NCI-H82 (cell line): ENCODE results near the gene MPIG6B.

Source experiments
- DNase-seq: peaks from one replicate; lab custom pipeline; 2025; lab: John Stamatoyannopoulos, UW

The MPIG6B gene

DNA sequence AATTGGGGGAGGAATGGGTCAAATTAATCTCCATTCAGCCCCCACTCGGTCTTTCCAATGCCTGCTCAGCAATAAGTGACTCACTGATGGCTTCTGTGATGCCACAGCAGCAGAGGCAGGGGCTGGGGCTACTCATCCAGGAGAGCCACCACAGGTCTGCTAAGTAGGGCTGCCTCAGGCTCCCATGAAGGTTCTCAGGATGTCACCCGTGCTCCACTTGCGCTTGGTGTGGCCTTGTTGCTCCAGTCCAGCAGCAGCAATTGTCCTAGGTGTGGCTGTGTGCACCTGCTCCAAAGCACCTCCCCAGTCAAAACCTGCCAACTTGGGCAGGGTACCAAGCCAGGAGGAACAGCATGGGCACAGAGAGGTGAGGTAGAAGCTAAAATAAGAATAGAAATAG is 1.0 kb upstream of the MPIG6B start:
- DNase-seq: no peak

DNA sequence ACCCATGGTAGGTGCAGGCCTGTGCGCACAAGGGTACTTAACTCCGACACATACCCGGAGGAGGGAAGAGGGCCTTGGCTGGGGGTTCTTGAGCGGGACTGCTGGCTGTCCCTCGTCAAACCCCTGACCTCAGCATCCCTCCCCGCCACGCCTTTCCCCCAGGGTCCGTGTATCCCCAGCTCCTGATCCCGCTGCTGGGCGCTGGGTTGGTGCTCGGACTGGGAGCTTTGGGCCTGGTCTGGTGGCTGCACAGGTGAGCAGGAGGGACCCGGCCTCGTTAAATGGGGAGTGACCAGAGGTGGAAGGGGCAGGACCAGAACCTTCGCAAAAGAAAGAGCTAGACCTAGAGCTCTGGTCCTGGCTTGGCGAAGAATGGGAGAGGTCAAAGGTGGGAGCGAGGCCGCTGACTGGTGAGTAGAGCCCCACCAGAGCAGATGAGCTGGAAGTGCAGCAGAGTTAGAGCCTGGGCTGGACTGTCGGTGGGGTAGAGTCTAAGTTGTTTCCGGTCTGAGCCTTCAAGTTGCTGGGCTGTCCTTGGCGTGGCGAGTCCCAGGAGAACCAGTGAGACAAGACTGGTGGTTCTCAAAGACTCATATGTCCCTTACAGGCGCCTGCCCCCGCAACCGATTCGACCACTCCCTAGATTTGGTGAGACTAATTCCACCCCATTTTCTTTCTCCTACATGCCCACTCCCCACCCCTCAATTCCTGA is 963 bp downstream of the MPIG6B start:
- no peak for DNase-seq

DNA sequence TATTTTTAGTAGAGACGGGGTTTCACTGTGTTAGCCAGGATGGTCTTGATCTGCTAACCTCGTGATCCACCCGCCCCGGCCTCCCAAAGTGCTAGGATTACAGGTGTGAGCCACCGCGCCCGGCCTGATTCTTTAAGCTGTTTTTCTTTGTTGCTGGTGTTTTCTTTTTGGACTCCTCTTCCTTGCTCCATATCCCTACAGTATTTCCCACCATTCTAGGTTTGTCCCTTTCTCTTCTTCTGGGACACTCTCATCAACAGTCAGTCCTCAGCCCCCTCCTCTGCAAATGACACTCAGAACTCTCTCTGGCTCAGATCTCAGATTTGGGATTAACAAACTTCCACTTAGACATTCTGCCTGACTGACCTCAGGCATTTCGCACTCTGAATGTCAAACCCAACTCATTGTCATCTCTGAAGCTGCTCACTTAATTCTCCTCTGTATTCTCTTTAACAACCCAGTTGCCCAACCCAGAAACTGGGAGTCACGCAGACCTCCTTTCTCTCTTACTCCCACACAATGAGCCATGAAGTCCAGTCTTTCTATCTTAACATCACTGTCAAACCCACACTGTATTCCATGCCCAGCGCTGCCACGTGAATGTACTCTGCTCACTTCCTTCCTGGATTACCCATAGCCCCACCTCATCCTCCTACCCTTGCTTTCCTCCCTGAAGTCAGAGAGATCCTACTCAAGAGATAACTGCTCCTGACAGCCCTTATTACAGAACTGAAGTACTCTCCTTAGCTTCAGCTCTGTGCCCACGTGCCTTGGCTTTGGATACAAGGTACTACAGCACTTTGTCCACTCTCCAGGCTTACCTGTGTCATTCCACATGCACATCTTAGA is 2.6 kb downstream of the MPIG6B start:
- no peak for DNase-seq

DNA sequence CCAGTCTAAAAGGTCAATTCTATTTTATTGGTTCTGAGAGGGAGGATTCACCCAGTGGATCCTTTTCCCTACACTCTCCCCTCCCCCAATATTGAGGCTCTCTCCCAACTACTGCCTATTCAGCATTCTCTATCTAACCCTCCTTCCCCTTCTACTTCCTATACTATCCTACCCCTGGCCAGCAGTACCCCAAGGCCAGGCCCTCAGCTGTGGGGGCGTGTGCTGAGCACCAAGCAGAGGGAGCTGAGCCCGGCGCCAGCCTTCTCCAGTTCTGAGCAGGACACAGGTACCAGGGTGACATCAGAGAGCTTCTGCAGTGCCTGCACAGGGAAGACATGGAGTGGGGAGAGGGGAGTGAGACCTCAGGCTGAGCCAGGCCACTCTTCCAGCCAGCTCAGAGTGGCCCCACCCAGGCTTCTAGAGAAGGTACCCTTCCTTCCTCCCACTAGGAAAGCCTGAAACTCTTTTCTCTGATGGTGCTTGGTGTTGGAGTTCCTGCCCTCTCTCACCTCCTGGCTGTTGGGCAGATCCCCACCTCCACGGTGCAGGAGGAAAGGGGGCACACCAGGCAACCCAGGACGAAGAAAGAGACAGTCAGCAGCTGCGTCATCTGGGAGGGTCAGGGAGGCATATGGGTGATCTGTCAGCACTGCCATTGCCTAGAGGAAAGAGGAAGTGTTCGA is 4.0 kb downstream of the MPIG6B start:
- DNase-seq: no peak

DNA sequence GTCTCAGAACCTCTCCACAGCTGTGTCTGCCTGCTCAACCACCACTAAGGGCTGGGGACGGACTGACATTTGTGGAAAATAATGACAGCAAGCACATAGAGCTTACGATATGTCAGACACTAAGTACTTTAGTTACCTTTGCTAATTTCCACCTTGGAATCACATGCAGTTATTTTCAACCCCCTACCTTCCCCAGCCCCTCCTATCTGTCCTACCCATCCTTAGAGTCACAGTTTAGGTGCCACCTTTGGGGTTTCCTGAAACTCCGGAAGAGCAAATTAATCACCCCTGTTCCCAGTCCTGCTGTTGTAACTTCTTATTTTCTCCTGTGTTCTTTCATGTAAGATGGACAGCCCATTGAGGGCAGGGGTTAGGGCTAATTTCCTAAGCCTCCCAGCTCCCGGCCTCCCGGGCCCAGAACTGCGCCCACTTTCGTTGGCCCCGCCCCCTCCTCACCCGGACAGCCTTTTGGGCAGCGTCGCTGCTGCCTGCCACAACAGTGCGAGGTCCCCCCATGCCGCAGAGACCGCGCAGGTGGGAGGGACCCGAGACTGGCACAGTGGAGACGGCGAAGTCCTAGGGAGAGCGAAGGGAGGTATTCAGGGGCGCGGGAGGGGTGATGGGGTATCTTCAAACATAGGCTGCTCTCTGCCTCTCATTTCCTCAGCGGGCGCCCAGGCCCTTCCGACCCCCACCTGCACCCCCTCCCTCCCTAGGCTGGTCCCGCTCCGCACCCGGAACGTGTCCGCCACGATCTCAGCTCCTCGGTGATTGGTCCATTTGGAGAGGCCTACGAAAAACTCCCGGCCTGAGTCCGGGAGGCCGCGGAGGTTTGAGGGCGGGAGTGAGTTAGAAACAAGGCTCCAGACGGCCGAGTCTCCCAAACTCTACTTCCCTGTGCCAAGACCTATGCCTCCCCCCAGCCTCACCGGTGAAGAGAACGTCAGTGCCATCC is 4.8 kb downstream of the MPIG6B start:
- DNase-seq: no peak

DNA sequence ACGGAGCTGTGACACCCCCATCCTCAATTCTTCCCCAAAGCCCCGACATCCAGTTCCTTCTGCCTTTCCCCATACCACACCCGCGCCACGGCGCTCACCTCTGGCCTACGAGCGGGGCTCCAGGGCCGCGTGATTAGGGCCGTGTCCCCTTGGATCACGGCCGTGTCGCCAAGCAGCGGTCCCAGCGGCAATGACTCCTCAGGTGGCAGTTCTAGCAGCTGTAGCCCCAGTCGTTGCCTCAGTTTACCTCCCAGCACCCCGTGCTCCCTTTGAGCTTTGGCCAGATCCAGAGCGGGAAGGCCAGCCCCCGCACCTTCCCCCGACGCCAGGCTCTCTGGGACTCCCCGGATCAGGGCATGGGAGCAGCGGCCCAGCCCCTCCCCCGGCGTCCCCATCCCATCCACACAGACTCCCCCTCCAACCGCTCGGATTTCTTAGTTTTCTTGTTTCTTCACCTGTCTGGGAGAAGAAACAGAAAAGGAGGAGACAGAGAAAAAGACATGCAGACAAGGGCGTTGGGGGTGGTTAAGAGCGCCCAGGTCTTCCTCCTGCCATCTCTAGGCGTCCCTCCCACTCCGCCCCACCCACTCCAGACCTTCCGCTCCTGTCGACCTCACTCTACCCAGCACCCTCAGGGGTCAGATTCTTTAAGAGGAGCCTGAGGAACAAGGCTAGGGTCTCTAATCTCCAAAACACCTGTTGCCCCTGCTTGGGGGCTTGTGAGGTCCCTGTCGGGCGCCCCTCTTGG is 5.8 kb downstream of the MPIG6B start, which contains the start of gene DDAH2:
TSS of gene DDAH2 (minus strand) at position 533 of the 748 bp plus-strand sequence. CDS start at position 395, 138 bp downstream.
- no peak for DNase-seq

DNA sequence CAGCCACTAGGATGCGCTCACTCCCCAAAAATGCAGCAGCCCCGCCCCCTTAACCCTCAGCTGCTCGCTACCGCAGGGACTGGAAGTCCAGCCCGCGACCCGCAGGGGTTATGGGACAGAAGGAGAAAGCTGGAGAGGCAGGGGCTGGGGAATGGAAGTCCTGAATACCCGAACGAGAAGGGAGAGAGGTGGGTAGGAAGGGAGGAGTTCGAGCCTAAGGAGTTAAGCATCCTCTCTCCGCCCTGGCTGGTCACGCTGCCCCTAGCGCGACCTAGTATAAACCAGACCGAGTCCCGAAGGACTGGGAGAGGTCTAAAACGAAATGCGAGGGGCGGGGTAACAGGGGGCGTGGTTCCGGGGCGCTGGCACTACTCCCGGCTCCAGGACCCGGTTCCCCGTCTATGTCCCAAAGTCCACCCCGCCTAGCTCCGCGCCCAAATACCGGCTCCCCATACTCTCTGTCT is 6.4 kb downstream of the MPIG6B start:
- peak; percentile 95 for DNase-seq

DNA sequence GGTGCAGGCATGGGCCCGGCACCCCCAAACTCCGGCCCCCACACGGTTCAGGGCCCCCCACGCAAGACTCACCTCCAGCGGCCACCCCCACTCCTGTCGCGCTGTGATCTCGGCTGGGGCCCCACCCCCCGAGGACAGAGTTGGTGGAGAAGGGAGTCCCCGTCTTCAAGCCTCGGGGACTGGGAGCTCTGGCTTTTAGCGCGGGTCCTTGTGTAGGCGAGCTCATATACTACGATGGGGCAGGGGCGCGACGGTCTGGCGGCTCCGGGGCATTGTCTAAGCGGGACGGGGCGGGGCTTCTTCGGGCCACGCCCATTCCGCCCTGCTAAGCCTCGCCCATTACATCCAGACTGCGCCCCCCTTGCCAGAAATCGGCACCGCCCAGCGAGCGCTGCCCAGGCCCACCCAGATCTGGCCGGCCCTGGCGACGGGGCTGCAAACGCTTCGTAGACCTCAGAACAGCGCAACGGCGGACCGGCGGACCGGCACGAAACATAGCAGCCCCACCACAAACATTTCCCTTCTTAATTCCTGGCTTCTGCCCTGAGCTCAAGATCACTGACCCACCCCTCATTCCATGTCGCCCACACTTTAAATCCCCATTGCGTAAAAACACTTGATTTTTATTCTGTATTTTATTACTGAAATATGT is 6.9 kb downstream of the MPIG6B start:
- DNase-seq: peak; percentile 93

DNA sequence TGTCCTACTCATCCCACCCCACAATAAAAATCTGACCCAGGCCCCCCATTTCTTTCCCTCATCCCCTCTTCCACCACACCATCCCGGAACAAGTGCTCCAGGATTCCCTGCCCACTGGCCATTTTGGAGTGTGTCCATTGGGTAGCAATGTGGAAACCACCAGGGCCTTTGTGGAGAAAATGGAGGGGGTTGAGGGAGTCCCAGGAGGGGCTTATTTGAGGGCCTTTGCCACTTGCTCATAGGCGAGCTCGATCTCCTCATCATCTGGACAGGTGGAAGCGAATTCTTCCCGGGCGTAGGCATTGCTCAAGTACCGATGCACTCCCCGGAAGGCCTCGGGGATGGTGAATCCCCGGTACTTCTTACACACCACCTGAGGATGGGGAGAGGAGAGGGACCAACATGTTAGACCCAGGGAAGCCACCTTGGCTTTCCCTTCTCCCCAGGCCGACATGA is 7.5 kb downstream of the MPIG6B start:
- DNase-seq: no peak

DNA sequence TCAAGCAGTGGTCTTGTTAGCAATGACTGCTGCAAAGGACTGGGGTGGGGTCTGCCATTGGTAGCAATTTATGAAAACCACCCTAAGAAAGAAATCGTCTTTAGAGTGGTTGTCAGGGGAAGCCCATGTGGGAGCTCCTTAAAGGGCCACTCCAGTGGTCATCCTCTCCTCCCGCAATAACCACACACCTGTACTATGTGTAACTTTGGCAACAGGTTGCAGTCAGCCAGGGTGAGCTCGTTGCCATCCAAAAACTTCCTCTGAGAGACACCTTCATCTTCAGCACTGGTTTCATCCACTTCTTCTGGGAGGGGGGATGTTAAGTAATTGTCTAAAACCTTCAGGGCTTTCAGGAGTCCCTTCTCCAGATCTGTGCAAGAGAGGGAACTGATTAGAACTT is 8.9 kb downstream of the MPIG6B start:
- no peak for DNase-seq

DNA sequence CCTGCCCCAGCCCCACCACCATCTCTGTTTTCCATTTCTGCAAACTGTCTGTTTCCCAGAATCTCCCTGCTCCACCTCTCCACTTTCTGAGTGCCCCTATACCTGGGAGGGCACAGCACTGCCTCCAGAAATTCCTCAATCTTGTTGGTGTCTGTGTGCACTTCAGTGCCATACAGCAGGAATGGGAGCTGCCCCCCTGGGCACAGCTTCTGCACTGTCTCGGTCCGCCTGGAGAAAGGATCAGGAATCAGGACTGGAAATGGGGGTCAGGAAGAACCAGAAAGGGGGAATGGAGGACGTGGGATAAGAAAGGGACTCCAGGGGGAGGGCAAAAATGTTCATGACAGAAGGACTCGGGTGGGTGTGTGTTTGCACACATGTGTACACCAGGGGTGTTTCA is 10.6 kb downstream of the MPIG6B start:
- DNase-seq: no peak

DNA sequence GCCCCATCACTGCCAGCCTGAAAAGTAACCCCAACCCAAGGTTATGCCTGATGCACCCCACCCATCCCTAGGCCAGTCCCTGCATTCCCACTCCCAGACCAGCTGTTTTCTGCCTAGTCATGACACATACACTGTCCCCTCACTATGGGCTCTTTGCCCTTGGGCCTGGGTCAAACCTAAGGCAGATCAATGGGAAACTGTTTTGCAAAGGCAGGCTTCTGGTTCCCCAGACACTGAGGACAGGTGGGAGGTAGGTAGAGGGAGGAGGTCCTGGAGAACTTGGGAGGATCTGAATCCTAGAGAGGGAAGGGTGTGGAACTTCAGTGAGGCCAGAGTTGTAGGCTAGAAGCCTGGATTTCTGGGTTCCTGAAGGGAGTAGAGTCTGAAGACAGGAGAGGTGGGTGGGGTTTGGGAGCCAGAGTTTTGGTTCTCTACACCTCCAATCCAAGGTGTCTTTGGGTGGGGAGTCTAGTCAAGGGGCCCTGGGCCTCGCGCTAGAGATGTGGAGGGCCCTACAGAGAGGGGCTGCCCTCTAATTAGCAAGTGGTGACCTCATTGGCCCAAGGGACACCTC is 11.2 kb downstream of the MPIG6B start:
- DNase-seq: no peak

DNA sequence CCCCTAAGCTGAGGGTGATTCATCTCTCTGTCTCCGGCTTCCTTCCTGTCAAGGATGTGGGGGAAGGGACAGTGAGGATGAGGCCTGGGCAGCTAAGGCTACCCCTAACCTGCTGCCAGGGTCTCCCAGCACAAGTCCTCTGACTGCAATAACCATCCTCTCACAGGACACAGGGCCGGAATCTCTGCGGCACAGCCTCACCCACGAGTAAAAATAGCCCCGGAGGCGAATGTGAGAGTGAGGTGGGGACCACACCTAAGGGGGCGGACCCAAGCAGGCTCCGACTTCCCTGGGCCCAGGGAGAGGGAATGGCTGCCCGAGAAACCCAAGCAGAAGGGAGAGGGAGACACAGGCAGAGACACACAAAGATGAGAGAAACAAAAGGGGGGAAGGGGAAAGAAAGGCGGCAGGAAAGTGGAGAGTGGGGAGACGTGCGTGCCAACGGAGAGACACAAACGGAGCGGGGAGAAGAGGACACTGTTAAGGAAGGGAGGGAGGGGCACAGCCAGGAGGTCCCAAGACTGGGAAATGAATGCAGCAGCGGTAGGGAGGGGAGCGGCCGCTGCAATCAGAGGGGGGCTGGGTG is 11.7 kb downstream of the MPIG6B start:
- DNase-seq: peak; percentile 57

DNA sequence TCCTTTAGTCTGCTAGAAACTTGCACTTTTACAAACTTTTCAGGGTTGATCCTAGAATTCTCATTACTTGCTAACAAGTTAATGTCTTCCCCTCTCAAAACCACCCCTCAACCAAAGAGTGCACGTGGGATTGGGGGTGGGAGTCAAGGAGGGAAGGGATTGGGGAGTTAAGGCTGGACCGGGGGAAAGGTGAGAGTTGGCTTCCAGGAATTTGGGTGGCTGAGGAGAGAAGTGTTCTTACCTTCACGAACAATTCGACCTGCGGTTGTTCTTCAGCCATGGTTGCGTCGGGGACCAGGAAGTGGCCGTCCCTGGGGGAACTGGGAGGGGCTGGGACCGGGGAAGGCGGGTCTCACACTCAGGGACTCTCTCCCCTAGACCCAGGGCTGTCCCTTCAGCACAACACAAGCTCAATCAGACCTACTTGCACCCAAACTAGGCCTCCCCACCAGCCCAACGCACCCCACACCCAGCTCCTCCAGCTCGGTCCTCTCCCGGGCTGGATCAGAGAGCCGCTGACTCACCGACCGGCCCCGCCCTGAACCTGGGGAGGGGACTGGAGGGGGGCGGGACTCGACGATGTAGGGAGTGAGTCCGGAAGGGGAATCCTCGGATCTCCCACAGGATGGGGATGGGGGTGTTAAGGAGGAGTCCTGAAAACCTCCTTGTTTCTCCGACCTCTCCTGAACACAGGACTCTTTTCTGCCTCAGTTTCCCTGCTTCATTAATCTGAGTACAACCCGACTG is 13.0 kb downstream of the MPIG6B start, which contains the start of gene CLIC1:
TSS of gene CLIC1 (minus strand) at position 510 of the 747 bp plus-strand sequence. CDS start at position 280, 230 bp downstream.
- peak; percentile 87 for DNase-seq

DNA sequence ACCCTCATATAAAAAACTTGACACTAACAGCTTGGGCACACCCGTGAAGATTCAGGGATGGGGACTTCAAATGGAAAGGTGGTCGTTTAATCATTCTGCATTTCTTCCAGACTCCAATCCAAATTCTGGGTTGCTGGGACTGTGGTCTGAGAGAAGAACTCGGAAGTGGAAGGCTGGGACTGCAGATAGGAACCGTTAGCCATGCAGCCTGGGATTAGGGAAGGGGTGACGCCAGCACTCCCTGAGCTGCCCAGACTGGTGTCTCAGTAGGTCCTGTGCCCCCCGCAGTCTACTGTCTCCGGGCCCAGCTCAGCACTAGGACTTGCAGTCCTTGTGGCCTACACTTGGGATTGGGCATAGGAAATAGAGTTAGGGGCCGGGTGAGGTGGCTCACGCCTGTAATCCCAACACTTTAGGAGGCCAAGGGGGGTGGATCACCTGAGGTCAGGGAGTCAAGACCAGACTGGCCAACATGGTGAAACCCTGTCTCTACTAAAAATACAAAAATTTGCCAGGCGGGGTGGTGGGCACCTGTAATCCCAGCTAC is 13.7 kb downstream of the MPIG6B start:
- DNase-seq: peak; percentile 45

DNA sequence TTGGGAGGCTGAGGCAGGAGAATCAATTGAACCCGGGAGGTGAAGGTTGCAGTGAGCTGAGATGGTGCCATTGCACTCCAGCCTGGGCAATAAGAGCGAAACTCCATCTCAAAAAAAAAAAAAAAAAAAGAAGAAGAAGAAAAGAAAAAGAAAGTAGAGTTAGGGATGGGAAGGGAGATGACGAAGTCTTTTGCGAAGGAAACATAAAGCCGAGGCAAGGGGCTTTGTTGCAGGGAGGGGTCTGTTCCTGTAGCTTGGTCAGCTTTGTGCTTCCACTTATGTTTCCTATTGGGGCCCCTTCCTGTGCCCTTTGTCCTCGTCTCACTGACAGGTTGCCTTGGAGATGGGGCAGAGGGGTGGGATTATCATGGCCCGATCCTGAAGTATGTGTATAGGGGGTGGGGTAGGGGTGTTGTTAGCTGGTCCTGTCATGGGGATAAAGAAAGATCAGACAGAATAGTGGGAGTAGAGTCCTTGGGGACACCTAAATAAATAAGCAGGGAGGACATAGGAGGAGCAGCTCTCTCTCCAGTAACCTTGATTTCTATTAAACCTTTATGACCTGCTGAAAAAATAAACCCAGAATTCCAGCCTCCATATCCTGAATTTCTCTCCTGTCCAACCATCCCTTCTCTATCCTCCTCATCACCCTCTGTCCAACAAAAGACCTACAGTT is 14.3 kb downstream of the MPIG6B start:
- peak; percentile 64 for DNase-seq
